ENCODE measurements around the gene TUBAL3.
A peak's percentile ranks its signal among the peaks of the same experiment; 100 is the strongest.

TUBAL3 gene

DNA sequence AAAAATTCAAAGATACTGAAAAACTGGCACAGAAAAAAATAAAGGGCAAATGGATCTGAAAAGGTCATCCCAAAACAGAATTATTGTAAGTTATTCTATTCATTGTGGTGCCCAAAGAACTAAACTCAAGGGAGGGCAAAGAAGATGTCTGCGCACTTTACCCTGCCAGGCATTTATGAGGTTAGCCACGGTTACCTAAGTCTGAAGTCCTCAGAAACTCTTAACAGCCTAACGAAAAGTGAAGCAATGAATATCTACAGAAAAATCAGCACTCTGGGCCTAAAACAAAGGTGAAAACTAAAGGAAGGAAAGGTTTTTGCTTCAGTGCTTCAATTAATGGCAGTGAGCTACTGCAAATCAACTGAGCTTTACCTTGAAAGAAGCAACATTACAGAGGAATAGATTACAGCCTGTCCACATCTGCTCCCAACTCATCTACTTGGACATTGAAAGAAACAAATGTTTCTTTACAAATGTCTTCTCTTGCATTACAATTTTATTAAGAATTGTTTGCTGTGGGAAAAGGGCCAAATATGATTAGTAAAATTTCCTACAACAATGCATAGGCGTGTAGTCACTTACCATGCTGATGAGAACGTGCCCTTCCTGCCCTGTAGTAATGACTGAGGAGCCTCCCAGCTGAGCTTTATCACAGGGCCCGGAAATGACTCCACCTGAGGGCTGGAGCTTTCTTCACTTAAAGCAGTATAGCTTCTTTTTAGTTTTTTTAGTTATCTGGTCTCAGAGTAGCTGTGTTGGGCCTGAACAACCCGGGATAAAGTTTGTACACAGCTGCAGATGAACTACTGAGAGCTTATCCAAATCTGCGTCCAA, at the start of gene TUBAL3:
Gene TUBAL3 (minus strand): TSS at position 621 of the 834 bp plus-strand sequence. CDS start 36 bp downstream, at position 585.
- Histone ChIP-seq H3K27ac (ENCODE audit: low read depth, low read length) (no peak within 1 kb of the TSS), H3K9ac (ENCODE audit: low read length) (no peak within 1 kb of the TSS), H3K36me3 (ENCODE audit: control insufficient read depth, insufficient read depth, low read length) (no peaks in the 10 kb centered on the region), H3K27me3 (ENCODE audit: control insufficient read depth, insufficient read depth, low read length) (no peaks in the 10 kb centered on the region), H3K4me3 (ENCODE audit: low read length) (peak within 1 kb of the TSS; percentile 35), H3K4me1 (ENCODE audit: control insufficient read depth, insufficient read depth, low read length) (no peaks in the 10 kb centered on the region)

DNA sequence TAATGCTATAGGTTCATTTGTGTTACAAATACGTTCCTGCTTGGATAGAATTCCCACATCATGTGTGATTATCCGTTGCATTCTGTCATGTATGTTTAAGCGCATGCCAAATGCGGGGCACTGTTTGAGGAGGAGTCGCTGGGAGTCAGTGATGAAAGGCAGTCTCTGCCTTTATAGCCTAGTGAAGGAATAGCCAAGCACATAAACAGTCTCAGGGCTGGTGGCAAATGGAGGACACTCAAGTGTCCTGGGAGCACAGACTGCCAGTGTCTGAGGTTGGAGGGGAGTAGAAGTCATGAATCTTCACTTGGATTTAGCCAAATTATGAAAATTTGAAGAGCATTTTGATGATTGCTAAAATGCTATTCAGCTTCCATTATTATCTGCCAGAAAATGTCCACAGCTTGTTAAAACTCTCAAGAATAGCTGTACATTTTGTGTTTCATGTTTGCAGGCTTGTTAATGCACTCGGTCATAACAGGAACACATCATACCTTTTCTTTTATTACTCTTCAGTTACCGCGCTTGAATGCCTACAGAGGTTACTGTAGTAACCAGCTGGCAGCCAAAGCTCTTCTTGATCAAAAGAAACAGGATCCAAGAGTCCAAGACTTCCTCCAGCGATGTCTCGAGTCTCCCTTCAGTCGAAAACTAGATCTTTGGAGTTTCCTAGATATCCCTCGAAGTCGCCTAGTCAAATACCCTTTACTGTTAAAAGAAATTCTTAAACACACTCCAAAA, 49.3 kb upstream of the TUBAL3 start:
- Histone ChIP-seq H3K4me1 (ENCODE audit: control insufficient read depth, insufficient read depth, low read length) (peaks cover 20% of the 10 kb centered on the region), H3K27ac (ENCODE audit: low read depth, low read length) (peak overlapping the region; percentile 73), H3K36me3 (ENCODE audit: control insufficient read depth, insufficient read depth, low read length) (peaks cover 32% of the 10 kb centered on the region), H3K27me3 (ENCODE audit: control insufficient read depth, insufficient read depth, low read length) (no peaks in the 10 kb centered on the region), H3K4me3 (ENCODE audit: low read length) (no peak overlapping the region), H3K9ac (ENCODE audit: low read length) (no peak overlapping the region)

DNA sequence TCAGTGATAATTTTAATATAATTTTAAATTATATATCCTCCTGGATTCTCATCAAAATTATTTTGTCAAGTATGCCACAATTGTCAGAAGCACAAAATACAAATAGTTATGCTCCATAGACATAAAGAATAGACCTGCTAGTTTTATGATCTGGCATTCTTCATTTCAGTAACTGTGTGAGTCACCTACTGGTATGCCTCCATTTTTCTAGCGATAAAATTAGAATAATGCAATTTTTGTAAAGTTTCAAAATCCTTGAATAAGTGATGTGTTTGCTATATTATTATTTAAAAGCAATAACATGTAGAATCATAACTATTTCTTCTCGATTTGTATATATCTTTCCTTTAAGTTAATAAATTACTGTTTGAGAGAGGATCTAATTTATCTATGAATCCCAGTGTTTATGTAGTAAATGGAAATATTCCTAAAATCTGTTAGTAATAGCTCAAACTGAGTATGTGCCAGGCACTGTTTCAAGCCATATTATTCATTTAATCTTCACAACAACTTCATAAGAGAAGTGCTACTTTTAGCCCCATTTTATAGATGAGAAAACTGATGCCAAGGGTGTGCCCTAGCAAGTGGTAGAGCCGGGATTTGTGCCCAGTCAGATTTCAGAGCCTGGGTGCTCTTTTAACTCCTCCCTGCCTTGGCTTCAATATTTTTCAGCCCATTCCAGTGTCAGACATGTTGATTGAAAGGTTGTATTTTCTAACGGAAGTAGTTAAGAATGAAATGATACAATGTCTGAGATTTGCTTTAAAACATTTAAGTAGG, 46.2 kb upstream of the TUBAL3 start:
- Histone ChIP-seq H3K27me3 (ENCODE audit: control insufficient read depth, insufficient read depth, low read length) (peaks cover 2% of the 10 kb centered on the region), H3K4me3 (ENCODE audit: low read length) (peak overlapping the region; percentile 19), H3K9ac (ENCODE audit: low read length) (no peak overlapping the region), H3K27ac (ENCODE audit: low read depth, low read length) (peak overlapping the region; percentile 56), H3K36me3 (ENCODE audit: control insufficient read depth, insufficient read depth, low read length) (peaks cover 23% of the 10 kb centered on the region), H3K4me1 (ENCODE audit: control insufficient read depth, insufficient read depth, low read length) (peaks cover 24% of the 10 kb centered on the region)

- H3K36me3 ChIP-seq (ENCODE audit: control insufficient read depth, insufficient read depth, low read length), result peaks cover 21% of the 10 kb centered on the region
- peaks cover 2% of the 10 kb centered on the region for H3K27me3 ChIP-seq (ENCODE audit: control insufficient read depth, insufficient read depth, low read length)
- H3K4me3 ChIP-seq (ENCODE audit: low read length), result peak overlapping the region; percentile 47
- H3K4me1 ChIP-seq (ENCODE audit: control insufficient read depth, insufficient read depth, low read length), result peaks cover 24% of the 10 kb centered on the region
- peak overlapping the region; percentile 44 for H3K27ac ChIP-seq (ENCODE audit: low read depth, low read length)
- H3K9ac ChIP-seq (ENCODE audit: low read length), result no peak overlapping the region
Observed at GRCh38 chr10:5449823-5450222, 45.2 kb upstream of the TUBAL3 start.

DNA sequence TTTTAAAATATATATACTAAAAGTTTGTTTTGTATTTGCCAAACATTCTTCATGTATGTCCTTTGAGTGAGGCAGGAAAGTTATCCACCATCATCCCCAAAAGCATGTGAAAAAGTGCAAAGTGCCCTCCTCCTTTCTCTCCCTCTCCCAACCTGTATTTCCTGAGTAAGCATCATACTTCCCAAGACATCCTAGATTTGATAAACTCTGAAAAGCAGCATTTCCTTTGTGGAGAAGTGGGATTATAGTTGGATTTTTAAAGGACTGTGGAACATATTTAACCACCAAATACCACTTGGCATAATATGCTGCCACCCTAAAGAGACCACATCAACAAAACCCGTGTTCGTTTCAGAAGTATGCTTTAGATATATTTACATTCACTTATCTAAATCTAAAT, 44.6 kb upstream of the TUBAL3 start:
- H3K27me3 ChIP-seq (ENCODE audit: control insufficient read depth, insufficient read depth, low read length), result peaks cover 2% of the 10 kb centered on the region
- H3K4me3 ChIP-seq (ENCODE audit: low read length), result peak overlapping the region; percentile 44
- peak overlapping the region; percentile 44 for H3K27ac ChIP-seq (ENCODE audit: low read depth, low read length)
- H3K36me3 ChIP-seq (ENCODE audit: control insufficient read depth, insufficient read depth, low read length), result peaks cover 15% of the 10 kb centered on the region
- no peak overlapping the region for H3K9ac ChIP-seq (ENCODE audit: low read length)
- H3K4me1 ChIP-seq (ENCODE audit: control insufficient read depth, insufficient read depth, low read length), result peaks cover 24% of the 10 kb centered on the region

DNA sequence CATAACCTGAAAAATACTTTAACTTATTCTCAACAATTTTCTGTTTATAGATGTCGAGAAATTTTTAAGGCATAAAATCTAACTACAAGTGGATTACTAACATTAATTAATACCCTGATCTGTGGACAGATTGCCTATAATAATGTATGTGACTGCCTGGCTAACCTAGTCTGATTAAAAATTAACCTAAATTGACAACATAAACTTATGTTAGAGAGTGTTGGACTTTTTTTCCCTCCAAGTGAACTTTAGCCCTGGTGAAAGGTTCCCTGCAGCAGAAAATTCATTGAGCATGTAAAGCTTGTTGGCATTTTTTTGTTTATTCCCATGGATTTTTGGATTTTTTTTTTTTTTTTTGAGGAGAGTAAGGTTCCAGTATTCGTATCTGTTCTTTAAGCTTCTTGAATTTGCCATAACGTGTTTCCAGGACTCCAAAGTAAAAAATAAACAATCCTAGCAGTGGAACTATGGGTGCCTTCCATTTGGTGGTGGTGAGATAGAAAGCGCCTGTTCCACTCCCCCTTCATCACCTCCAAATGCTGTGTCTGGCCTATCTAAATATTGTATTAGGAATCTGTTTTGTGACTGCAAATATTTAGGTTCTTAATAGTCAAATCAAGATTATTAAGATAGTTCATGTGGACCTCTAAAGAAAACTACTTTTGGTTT, 43.8 kb upstream of the TUBAL3 start:
- peak overlapping the region; percentile 95 for H3K4me3 ChIP-seq (ENCODE audit: low read length)
- H3K4me1 ChIP-seq (ENCODE audit: control insufficient read depth, insufficient read depth, low read length), result peaks cover 19% of the 10 kb centered on the region
- H3K27ac ChIP-seq (ENCODE audit: low read depth, low read length), result peak overlapping the region; percentile 34
- no peak overlapping the region for H3K9ac ChIP-seq (ENCODE audit: low read length)
- peaks cover 8% of the 10 kb centered on the region for H3K36me3 ChIP-seq (ENCODE audit: control insufficient read depth, insufficient read depth, low read length)
- peaks cover 2% of the 10 kb centered on the region for H3K27me3 ChIP-seq (ENCODE audit: control insufficient read depth, insufficient read depth, low read length)

- Histone ChIP-seq H3K36me3 (ENCODE audit: control insufficient read depth, insufficient read depth, low read length) (peaks cover 3% of the 10 kb centered on the region), H3K4me3 (ENCODE audit: low read length) (peak overlapping the region; percentile 95), H3K4me1 (ENCODE audit: control insufficient read depth, insufficient read depth, low read length) (peaks cover 13% of the 10 kb centered on the region), H3K27me3 (ENCODE audit: control insufficient read depth, insufficient read depth, low read length) (peaks cover 2% of the 10 kb centered on the region), H3K9ac (ENCODE audit: low read length) (peak overlapping the region; percentile 25), H3K27ac (ENCODE audit: low read depth, low read length) (peak overlapping the region; percentile 38)
Observed at GRCh38 chr10:5447611-5448071, 43.0 kb upstream of the TUBAL3 start.

DNA sequence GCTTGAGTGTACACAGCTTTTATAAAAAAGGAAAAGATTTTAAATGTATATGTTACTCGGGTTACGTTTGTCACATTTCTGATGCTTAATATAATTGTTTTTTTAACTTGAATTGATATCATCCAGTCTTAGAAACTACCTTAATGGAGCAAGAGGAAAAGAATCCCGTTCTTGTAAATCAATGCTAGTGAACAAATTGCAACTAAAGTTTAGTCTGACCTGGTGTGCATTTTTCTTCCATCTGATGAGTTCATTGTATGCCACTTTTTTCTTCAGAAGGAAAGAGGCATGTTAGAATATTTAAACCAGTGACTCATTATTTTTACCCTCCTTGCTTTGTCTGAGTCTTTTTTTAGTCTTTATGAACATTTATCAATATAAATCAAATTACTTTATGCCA, 42.4 kb upstream of the TUBAL3 start:
- peak overlapping the region; percentile 95 for H3K4me3 ChIP-seq (ENCODE audit: low read length)
- H3K27me3 ChIP-seq (ENCODE audit: control insufficient read depth, insufficient read depth, low read length), result peaks cover 2% of the 10 kb centered on the region
- H3K4me1 ChIP-seq (ENCODE audit: control insufficient read depth, insufficient read depth, low read length), result peaks cover 13% of the 10 kb centered on the region
- H3K27ac ChIP-seq (ENCODE audit: low read depth, low read length), result peak overlapping the region; percentile 84
- no peak overlapping the region for H3K9ac ChIP-seq (ENCODE audit: low read length)
- H3K36me3 ChIP-seq (ENCODE audit: control insufficient read depth, insufficient read depth, low read length), result no peaks in the 10 kb centered on the region

GRCh38 chr10:5446390-5446926, 41.8 kb upstream of the TUBAL3 start:
- Histone ChIP-seq H3K9ac (ENCODE audit: low read length) (peak overlapping the region; percentile 79), H3K4me3 (ENCODE audit: low read length) (peak overlapping the region; percentile 95), H3K27ac (ENCODE audit: low read depth, low read length) (peak overlapping the region; percentile 84), H3K36me3 (ENCODE audit: control insufficient read depth, insufficient read depth, low read length) (no peaks in the 10 kb centered on the region), H3K27me3 (ENCODE audit: control insufficient read depth, insufficient read depth, low read length) (peaks cover 2% of the 10 kb centered on the region), H3K4me1 (ENCODE audit: control insufficient read depth, insufficient read depth, low read length) (peaks cover 13% of the 10 kb centered on the region)

DNA sequence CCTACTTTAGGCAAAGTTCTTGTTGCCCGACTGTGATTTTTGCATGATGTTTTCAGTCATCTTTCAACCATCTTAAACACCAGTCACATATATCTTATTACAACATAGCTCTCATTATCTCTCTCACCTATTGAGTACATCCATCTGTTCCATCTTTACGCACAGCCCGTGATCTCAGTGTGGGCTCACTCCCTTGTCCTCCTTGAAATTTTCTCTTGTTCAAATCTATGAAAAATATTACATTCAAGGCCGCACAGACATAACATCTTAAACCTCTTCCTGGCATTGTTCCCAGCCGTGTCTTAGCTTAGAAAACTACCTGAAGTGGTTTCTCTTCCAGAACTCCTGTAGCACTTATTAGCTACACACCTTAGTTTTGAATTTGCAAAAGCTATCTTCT, 40.4 kb upstream of the TUBAL3 start:
- peaks cover 5% of the 10 kb centered on the region for H3K4me1 ChIP-seq (ENCODE audit: control insufficient read depth, insufficient read depth, low read length)
- no peak overlapping the region for H3K4me3 ChIP-seq (ENCODE audit: low read length)
- no peak overlapping the region for H3K27ac ChIP-seq (ENCODE audit: low read depth, low read length)
- no peaks in the 10 kb centered on the region for H3K36me3 ChIP-seq (ENCODE audit: control insufficient read depth, insufficient read depth, low read length)
- peaks cover 2% of the 10 kb centered on the region for H3K27me3 ChIP-seq (ENCODE audit: control insufficient read depth, insufficient read depth, low read length)
- no peak overlapping the region for H3K9ac ChIP-seq (ENCODE audit: low read length)

- H3K4me1 ChIP-seq (ENCODE audit: control insufficient read depth, insufficient read depth, low read length), result peaks cover 5% of the 10 kb centered on the region
- H3K27me3 ChIP-seq (ENCODE audit: control insufficient read depth, insufficient read depth, low read length), result peaks cover 2% of the 10 kb centered on the region
- H3K27ac ChIP-seq (ENCODE audit: low read depth, low read length), result no peak overlapping the region
- H3K4me3 ChIP-seq (ENCODE audit: low read length), result no peak overlapping the region
- H3K9ac ChIP-seq (ENCODE audit: low read length), result no peak overlapping the region
- H3K36me3 ChIP-seq (ENCODE audit: control insufficient read depth, insufficient read depth, low read length), result no peaks in the 10 kb centered on the region
Observed at GRCh38 chr10:5443429-5443828, 38.8 kb upstream of the TUBAL3 start.

All from rectal smooth muscle tissue (tissue), 1 donor.